H9 (cell line): ENCODE data around the gene CMAS. TPM values are rescaled to one million over a fixed set of nuclear protein-coding genes. Genes with fewer than 3 reads are reported as not detected.

ENCODE experiments used
- DNase-seq: peaks from one replicate; pipeline ENCODE4 v3.0.0-alpha.2; 2017
- H2AFZ ChIP-seq: one replicate; pipeline ENCODE4 v1.6.1; 2013; ENCODE audit warnings: mild to moderate bottlenecking, low read length, control low read depth, moderate library complexity
- H2AK5ac ChIP-seq: 2 replicates; pipeline ENCODE4 v1.6.1; 2013; ENCODE audit warnings: low read length, control low read depth, mixed read lengths; ENCODE audit not compliant: insufficient read length
- H2BK120ac ChIP-seq: one replicate; pipeline ENCODE4 v1.6.1; 2013; ENCODE audit warnings: low read depth, mild to moderate bottlenecking, low read length, control low read depth, inconsistent platforms; ENCODE audit not compliant: poor library complexity, severe bottlenecking
- H2BK12ac ChIP-seq: 2 replicates; pipeline ENCODE4 v1.6.1; 2013; ENCODE audit warnings: low read length, control low read depth, mixed read lengths, low read depth; ENCODE audit not compliant: insufficient read length
- H2BK15ac ChIP-seq: 2 replicates; pipeline ENCODE4 v1.6.1; 2013; ENCODE audit warnings: low read depth, low read length, control low read depth
- H2BK20ac ChIP-seq: one replicate; pipeline ENCODE4 v1.6.1; 2013; ENCODE audit warnings: low read depth, mild to moderate bottlenecking, low read length, control low read depth, inconsistent platforms; ENCODE audit not compliant: poor library complexity, severe bottlenecking
- H2BK5ac ChIP-seq: 2 replicates; pipeline ENCODE4 v1.6.1; 2013; ENCODE audit warnings: low read length, control low read depth, mixed read lengths; ENCODE audit not compliant: insufficient read length
- H3K14ac ChIP-seq: 2 replicates; pipeline ENCODE4 v1.6.1; 2013; ENCODE audit warnings: low read length, control low read depth; ENCODE audit not compliant: insufficient read depth
- H3K18ac ChIP-seq: 2 replicates; pipeline ENCODE4 v1.6.1; 2013; ENCODE audit warnings: low read depth, mild to moderate bottlenecking, mixed read lengths, low read length, control low read depth; ENCODE audit not compliant: insufficient read length
- H3K23ac ChIP-seq: 2 replicates; pipeline ENCODE4 v1.6.1; 2013; ENCODE audit warnings: low read length, control low read depth, mixed read lengths, low read depth; ENCODE audit not compliant: insufficient read length
- H3K23me2 ChIP-seq: 2 replicates; pipeline ENCODE4 v1.6.1; 2013; ENCODE audit warnings: low read depth, mild to moderate bottlenecking, mixed read lengths, low read length, control low read depth; ENCODE audit not compliant: insufficient read length, poor library complexity, severe bottlenecking
- H3K27ac ChIP-seq: 2 replicates; pipeline ENCODE4 v1.5.1; 2013; ENCODE audit warnings: low read length, control low read depth, mixed read lengths, low read depth; ENCODE audit not compliant: insufficient read length
- H3K27me3 ChIP-seq: 2 replicates; pipeline ENCODE4 v1.6.1; 2013; ENCODE audit warnings: low read length, control low read depth, inconsistent platforms; ENCODE audit not compliant: insufficient read depth
- H3K4ac ChIP-seq: 2 replicates; pipeline ENCODE4 v1.6.1; 2013; ENCODE audit warnings: low read depth, mild to moderate bottlenecking, control low read depth, inconsistent platforms, low read length, moderate library complexity
- H3K4me1 ChIP-seq: 2 replicates; pipeline ENCODE4 v1.6.1; 2013; ENCODE audit warnings: low read length, control low read depth, inconsistent platforms; ENCODE audit not compliant: insufficient read depth
- H3K4me2 ChIP-seq: 2 replicates; pipeline ENCODE4 v1.6.1; 2013; ENCODE audit warnings: low read length, control low read depth, mixed read lengths; ENCODE audit not compliant: insufficient read length, insufficient read depth
- H3K56ac ChIP-seq: 2 replicates; pipeline ENCODE4 v1.6.1; 2013; ENCODE audit warnings: low read depth, mild to moderate bottlenecking, mixed read lengths, low read length, control low read depth; ENCODE audit not compliant: insufficient read length
- H3K79me1 ChIP-seq: 2 replicates; pipeline ENCODE4 v1.6.1; 2013; ENCODE audit warnings: low read depth, mild to moderate bottlenecking, moderate library complexity, low read length, control low read depth, inconsistent platforms; ENCODE audit not compliant: insufficient read depth, poor library complexity, severe bottlenecking
- H3K79me2 ChIP-seq: 2 replicates; pipeline ENCODE4 v1.6.1; 2013; ENCODE audit warnings: low read length, control low read depth, inconsistent platforms; ENCODE audit not compliant: insufficient read depth
- H3K9ac ChIP-seq: 2 replicates; pipeline ENCODE4 v1.6.1; 2013; ENCODE audit warnings: low read length, control low read depth, mixed read lengths; ENCODE audit not compliant: insufficient read length; ENCODE audit errors: extremely low read depth
- H3K9me3 ChIP-seq: one replicate; pipeline ENCODE4 v1.6.1; 2013; ENCODE audit warnings: low read depth, low read length, inconsistent platforms; ENCODE audit not compliant: control insufficient read depth
- H3T11ph ChIP-seq: one replicate; pipeline ENCODE4 v1.6.1; 2013; ENCODE audit warnings: mild to moderate bottlenecking, low read length, control low read depth, inconsistent platforms
- H4K20me1 ChIP-seq: one replicate; pipeline ENCODE4 v1.6.1; 2013; ENCODE audit not compliant: control insufficient read depth, insufficient read length, insufficient read depth
- H4K5ac ChIP-seq: 2 replicates; pipeline ENCODE4 v1.6.1; 2013; ENCODE audit warnings: low read depth, mild to moderate bottlenecking, mixed read lengths, low read length, control low read depth; ENCODE audit not compliant: insufficient read length
- H4K8ac ChIP-seq: replicated peaks from 2 replicates; pipeline ENCODE4 v1.6.1; 2013; ENCODE audit warnings: low read length, control low read depth, mixed read lengths, low read depth; ENCODE audit not compliant: insufficient read length
- H4K91ac ChIP-seq: 2 replicates; pipeline ENCODE4 v1.6.1; 2013; ENCODE audit warnings: low read depth, mild to moderate bottlenecking, moderate library complexity, mixed read lengths, low read length, control low read depth; ENCODE audit not compliant: insufficient read length
- H3K27ac Mint-ChIP-seq, 3 experiments: 2 replicates in 2 of 3; 3 replicates in 1 of 3; pipeline ENCODE4 v1.8.0; 2020 to 2021; ENCODE audit warnings: mixed read lengths in 3 of 3, mild to moderate bottlenecking in 1 of 3, moderate library complexity in 1 of 3
- H3K27me3 Mint-ChIP-seq: 2 replicates; pipeline ENCODE4 v1.8.0; 2021; ENCODE audit warnings: low read depth, mild to moderate bottlenecking, moderate library complexity, mixed read lengths
- H3K36me3 Mint-ChIP-seq, 3 experiments: 2 replicates in 2 of 3; 3 replicates in 1 of 3; pipeline ENCODE4 v1.8.0; 2020 to 2021; ENCODE audit warnings: low read depth in 3 of 3, mixed read lengths in 3 of 3; ENCODE audit not compliant: insufficient read depth in 1 of 3
- H3K4me1 Mint-ChIP-seq, 2 experiments: 2 replicates each; pipeline ENCODE4 v1.8.0; 2020; ENCODE audit warnings: mixed read lengths in 2 of 2
- H3K4me3 Mint-ChIP-seq, 2 experiments: 2 replicates in 1 of 2; 3 replicates in 1 of 2; pipeline ENCODE4 v1.8.0; 2020 to 2021; ENCODE audit warnings: mild to moderate bottlenecking in 2 of 2, mixed read lengths in 2 of 2, moderate library complexity in 1 of 2
- H3K9me3 Mint-ChIP-seq, 2 experiments: 2 replicates in 1 of 2; 3 replicates in 1 of 2; pipeline ENCODE4 v1.8.0; 2020; ENCODE audit warnings: mild to moderate bottlenecking in 2 of 2, mixed read lengths in 2 of 2, moderate library complexity in 1 of 2
- CTCF ChIP-seq: fragments of 200-600 bp; sonication (generic); conservative IDR thresholded peaks from 3 replicates; pipeline ENCODE4 v1.8.0; 2021; ENCODE audit warnings: antibody characterized with exemption, mild to moderate bottlenecking
- WGBS: extraction: QIAGEN DNeasy Blood & Tissue Kit; methylation state at CpG from one replicate; pipeline ENCODE4 v1.1.7; 2013; ENCODE audit warnings: missing lambda C conversion rate, low lambda C conversion rate, mixed read lengths; ENCODE audit not compliant: insufficient read length; ENCODE audit errors: extremely low coverage; 5-methylcytosine and 5-hydroxymethylcytosine counted together
- total RNA-seq: library from RNA; stranded (reverse); gene quantifications from 2 replicates; pipeline ENCODE4 v1.2.1, GENCODE V29; 2021

CMAS gene
- total RNA-seq, 1 experiment from 2014 or later = 47.4 TPM

GRCh38 chr12:22064968-22065367 lies 18.9 kb downstream of the CMAS start:
- H3K56ac ChIP-seq = no peak overlapping the region
- H3K27ac Mint-ChIP-seq = no peak overlapping the region
- H3T11ph ChIP-seq = no peak overlapping the region
- WGBS = no CpG with 5 or more reads among the region's 4 CpGs
- H2BK5ac ChIP-seq = no peak overlapping the region
- H2AK5ac ChIP-seq = no peak overlapping the region
- H3K9me3 ChIP-seq = no peaks in the 10 kb centered on the region
- no peaks in the 10 kb centered on the region for H3K79me2 ChIP-seq
- no peak overlapping the region for H2BK12ac ChIP-seq
- H3K14ac ChIP-seq = no peak overlapping the region
- H4K20me1 ChIP-seq = no peaks in the 10 kb centered on the region
- no peaks in the 10 kb centered on the region for H3K9me3 Mint-ChIP-seq
- peaks cover 21 to 32% (median 30%) of the 10 kb centered on the region in 3 experiments for H3K36me3 Mint-ChIP-seq
- H4K91ac ChIP-seq = no peak overlapping the region
- H3K4me1 Mint-ChIP-seq = 0 out of 4 replicates have a peak, but pooled peaks cover 2 to 3% of the 10 kb centered on the region in 2 experiments
- H3K23ac ChIP-seq = no peak overlapping the region
- no peak overlapping the region for H3K4ac ChIP-seq
- no peak overlapping the region for H4K8ac ChIP-seq
- H2BK120ac ChIP-seq = no peak overlapping the region
- H3K79me1 ChIP-seq = no peaks in the 10 kb centered on the region
- H3K27me3 Mint-ChIP-seq = no peaks in the 10 kb centered on the region
- H2BK20ac ChIP-seq = no peak overlapping the region
- no peak overlapping the region for H4K5ac ChIP-seq
- H3K18ac ChIP-seq = no peak overlapping the region
- no peak overlapping the region for H3K9ac ChIP-seq
- TF ChIP-seq CTCF = no peak
- H3K4me1 ChIP-seq = no peaks in the 10 kb centered on the region
- no peak overlapping the region for H3K4me3 Mint-ChIP-seq
- no peaks in the 10 kb centered on the region for H3K27me3 ChIP-seq
- H2BK15ac ChIP-seq = no peak overlapping the region
- no peak overlapping the region for H3K4me2 ChIP-seq
- no peak for DNase-seq
- H3K23me2 ChIP-seq = no peaks in the 10 kb centered on the region
- H2AFZ ChIP-seq = no peak overlapping the region
- H3K27ac ChIP-seq = no peak overlapping the region
